Spleen (tissue), 7 donors: ENCODE measurements around the gene NMNAT3.

Experiments used
- CTCF ChIP-seq, 11 experiments: fragments of 200-600 bp in 7 of 11; fragments of 450-650 bp in 4 of 11; sonication (generic) in 4 of 11; IDR thresholded peaks in 8 of 11; conservative IDR thresholded peaks in 3 of 11; 1 replicate in 7 of 11; 2 replicates in 4 of 11; pipeline versions ENCODE4 v1.4.0 to v1.8.0; 2016 to 2021; ENCODE audit warnings: antibody characterized with exemption in 11 of 11, inconsistent platforms in 4 of 11, mild to moderate bottlenecking in 1 of 11
- POLR2A ChIP-seq, 3 donors: fragments of 450-650 bp; IDR thresholded peaks; one replicate each; pipeline ENCODE4 v1.5.1; 2017; ENCODE audit warnings: antibody characterized with exemption in 3 of 3, mild to moderate bottlenecking in 1 of 3
- donor health status: DM: no; HTN: no; CAD: no; lungs with moderate emphysema.
- donor health status: DM: no; HTN: no; CAD: no.
- donor health status: DM: no; HTN: no; CAD: no.

GRCh38 chr3:139640456-139640855 lies 37.3 kb downstream of the NMNAT3 start:
- TF ChIP-seq CTCF (IDR thresholded peaks at IDR 0.05 in 8 of 11, conservative IDR thresholded peaks at IDR 0.05 in 3 of 11) (no peak), POLR2A (IDR thresholded peaks at IDR 0.05) (no peak)
